Suprapubic skin (tissue), 3 donors: ENCODE results near the gene QKI.

ENCODE experiments used
- POLR2AphosphoS5 ChIP-seq, 3 donors: sonication (generic); formaldehyde crosslinking; IDR thresholded peaks; one replicate each; pipeline ENCODE4 v1.6.1; 2017; ENCODE audit warnings: antibody characterized with exemption in 3 of 3
- TF ChIP-seq, protein P1 (sequence below), 2 donors: fragments of 200-600 bp in 1 of 2; fragments of 450-650 bp in 1 of 2; sonication (generic) in 1 of 2; IDR thresholded peaks; one replicate each; pipeline ENCODE4 v1.5.1; 2016 to 2019; ENCODE audit warnings: antibody characterized with exemption in 2 of 2, mild to moderate bottlenecking in 1 of 2, moderate library complexity in 1 of 2

DNA sequence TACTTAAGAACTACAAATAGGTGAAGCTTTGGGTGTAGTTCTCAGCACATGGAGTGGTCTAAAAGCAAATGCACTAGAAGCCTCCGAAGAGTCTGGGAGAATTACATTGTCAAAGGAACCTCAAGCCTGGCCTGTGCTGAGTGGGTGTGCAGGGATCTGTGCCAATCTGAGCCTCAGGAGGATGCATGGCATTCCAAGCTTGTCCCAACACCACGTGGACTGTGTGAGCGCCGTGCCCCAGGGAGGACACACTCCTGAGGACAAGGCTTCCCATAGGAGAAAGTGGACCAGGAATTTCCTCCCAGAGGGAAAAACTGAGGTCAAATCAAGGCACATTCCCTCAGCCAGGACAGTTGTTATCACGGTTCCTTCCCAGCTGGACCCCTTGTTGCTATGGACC, 185.8 kb downstream of the QKI start:
- TF ChIP-seq, protein P1, sequence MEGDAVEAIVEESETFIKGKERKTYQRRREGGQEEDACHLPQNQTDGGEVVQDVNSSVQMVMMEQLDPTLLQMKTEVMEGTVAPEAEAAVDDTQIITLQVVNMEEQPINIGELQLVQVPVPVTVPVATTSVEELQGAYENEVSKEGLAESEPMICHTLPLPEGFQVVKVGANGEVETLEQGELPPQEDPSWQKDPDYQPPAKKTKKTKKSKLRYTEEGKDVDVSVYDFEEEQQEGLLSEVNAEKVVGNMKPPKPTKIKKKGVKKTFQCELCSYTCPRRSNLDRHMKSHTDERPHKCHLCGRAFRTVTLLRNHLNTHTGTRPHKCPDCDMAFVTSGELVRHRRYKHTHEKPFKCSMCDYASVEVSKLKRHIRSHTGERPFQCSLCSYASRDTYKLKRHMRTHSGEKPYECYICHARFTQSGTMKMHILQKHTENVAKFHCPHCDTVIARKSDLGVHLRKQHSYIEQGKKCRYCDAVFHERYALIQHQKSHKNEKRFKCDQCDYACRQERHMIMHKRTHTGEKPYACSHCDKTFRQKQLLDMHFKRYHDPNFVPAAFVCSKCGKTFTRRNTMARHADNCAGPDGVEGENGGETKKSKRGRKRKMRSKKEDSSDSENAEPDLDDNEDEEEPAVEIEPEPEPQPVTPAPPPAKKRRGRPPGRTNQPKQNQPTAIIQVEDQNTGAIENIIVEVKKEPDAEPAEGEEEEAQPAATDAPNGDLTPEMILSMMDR (IDR thresholded peaks at IDR 0.05): no peak
- TF ChIP-seq POLR2AphosphoS5 (IDR thresholded peaks at IDR 0.05): no peak
